Neutrophil (primary cell): ENCODE data around the gene MAN2C1.
"Not testable (repeated sequence)": the region's sequence is repeated elsewhere in the genome, so short reads cannot be mapped to it uniquely, and the experiment has no call there.

Experiments
- H3K27ac ChIP-seq: fragments of 200-600 bp; sonication (generic); 2 replicates; pipeline ENCODE4 v1.5.1; 2016; ENCODE audit warnings: mild to moderate bottlenecking, moderate library complexity
- H3K27me3 ChIP-seq: fragments of 200-600 bp; sonication (generic); 2 replicates; pipeline ENCODE4 v1.6.0; 2016; ENCODE audit warnings: mild to moderate bottlenecking
- H3K36me3 ChIP-seq: fragments of 200-600 bp; sonication (generic); 2 replicates; pipeline ENCODE4 v1.5.1; 2017
- H3K4me1 ChIP-seq, 2 experiments: fragments of 200-600 bp in 1 of 2; sonication (generic) in 1 of 2; 1 replicate in 1 of 2; 2 replicates in 1 of 2; pipeline versions ENCODE4 v1.5.1 to v1.6.1; 2013 to 2016; ENCODE audit warnings: low read depth in 1 of 2, low read length in 1 of 2, mild to moderate bottlenecking in 1 of 2, moderate library complexity in 1 of 2; ENCODE audit not compliant: control insufficient read depth in 1 of 2, insufficient read depth in 1 of 2
- H3K4me3 ChIP-seq, 2 experiments: fragments of 200-600 bp in 1 of 2; sonication (generic) in 1 of 2; 1 replicate in 1 of 2; 2 replicates in 1 of 2; pipeline ENCODE4 v1.5.1; 2013 to 2016; ENCODE audit warnings: low read depth in 1 of 2, low read length in 1 of 2, mild to moderate bottlenecking in 1 of 2, moderate library complexity in 1 of 2
- H3K9me3 ChIP-seq: fragments of 200-600 bp; sonication (generic); 2 replicates; pipeline ENCODE4 v1.5.1; 2016
- CTCF ChIP-seq: fragments of 200-600 bp; sonication (generic); IDR thresholded peaks from 2 replicates; pipeline ENCODE4 v1.5.1; 2016; ENCODE audit warnings: antibody characterized with exemption

MAN2C1 gene

DNA sequence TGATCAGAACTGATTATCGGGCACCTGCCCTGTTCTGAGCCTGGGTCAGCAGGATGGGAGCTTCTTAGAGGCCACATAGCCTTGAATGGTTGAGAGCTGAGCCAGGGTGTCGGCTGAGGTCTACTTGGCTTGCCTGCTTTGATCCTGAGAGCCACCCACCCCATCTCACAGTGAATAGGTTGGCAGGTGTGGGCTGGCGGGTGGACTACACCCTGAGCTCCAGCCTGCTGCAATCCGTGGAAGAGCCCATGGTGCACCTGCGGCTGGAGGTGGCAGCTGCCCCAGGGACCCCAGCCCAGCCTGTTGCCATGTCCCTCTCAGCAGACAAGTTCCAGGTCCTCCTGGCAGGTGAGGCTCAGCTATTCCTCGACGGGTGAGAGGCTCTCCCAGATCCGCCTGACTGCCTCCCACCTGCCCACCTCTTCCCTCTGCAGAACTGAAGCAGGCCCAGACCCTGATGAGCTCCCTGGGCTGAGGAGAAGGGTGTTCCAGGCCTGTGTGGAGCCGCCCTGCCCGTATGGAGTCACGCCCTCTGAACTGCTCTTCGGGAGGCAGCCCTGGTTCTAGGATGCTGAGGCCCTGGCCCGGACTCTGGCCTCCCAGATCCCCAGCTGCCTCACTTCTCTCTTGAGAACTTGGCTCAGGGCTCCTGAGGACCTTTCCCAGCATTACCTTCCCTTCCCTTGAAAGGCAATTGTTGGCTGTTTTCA lies 28.7 kb downstream of the MAN2C1 start:
- no peak overlapping the region for H3K4me3 ChIP-seq
- H3K27ac ChIP-seq: no peak overlapping the region
- H3K36me3 ChIP-seq: peaks cover 12% of the 10 kb centered on the region
- peaks cover 14 to 15% of the 10 kb centered on the region in 2 experiments for H3K4me1 ChIP-seq
- TF ChIP-seq CTCF: no peak
- H3K9me3 ChIP-seq: no peaks in the 10 kb centered on the region
- H3K27me3 ChIP-seq: peaks cover 16% of the 10 kb centered on the region

GRCh38 chr15:75338661-75339240 lies 29.7 kb downstream of the MAN2C1 start:
- Histone ChIP-seq H3K4me1 (peaks cover 14 to 15% of the 10 kb centered on the region in 2 experiments), H3K9me3 (no peaks in the 10 kb centered on the region), H3K36me3 (peaks cover 12% of the 10 kb centered on the region), H3K27me3 (peaks cover 7% of the 10 kb centered on the region), H3K4me3 (no peak overlapping the region), H3K27ac (no peak overlapping the region)
- TF ChIP-seq CTCF: no peak

- TF ChIP-seq CTCF: no peak
- H3K9me3 ChIP-seq: no peaks in the 10 kb centered on the region
- peak within 1 kb of the TSS; percentile 76 to 77 for H3K4me3 ChIP-seq
- H3K36me3 ChIP-seq: peaks cover 12% of the 10 kb centered on the region
- H3K4me1 ChIP-seq: peaks cover 14 to 15% of the 10 kb centered on the region in 2 experiments
- H3K27ac ChIP-seq: peak within 1 kb of the TSS; percentile 60
- no peaks in the 10 kb centered on the region for H3K27me3 ChIP-seq
These were observed 32.6 kb downstream of the MAN2C1 start, which contains the start of gene COMMD4 for GRCh38 chr15:75335705-75336355. Gene COMMD4 (plus strand): TSS chr15:75336063. CDS start chr15:75336090, 27 bp downstream.

DNA sequence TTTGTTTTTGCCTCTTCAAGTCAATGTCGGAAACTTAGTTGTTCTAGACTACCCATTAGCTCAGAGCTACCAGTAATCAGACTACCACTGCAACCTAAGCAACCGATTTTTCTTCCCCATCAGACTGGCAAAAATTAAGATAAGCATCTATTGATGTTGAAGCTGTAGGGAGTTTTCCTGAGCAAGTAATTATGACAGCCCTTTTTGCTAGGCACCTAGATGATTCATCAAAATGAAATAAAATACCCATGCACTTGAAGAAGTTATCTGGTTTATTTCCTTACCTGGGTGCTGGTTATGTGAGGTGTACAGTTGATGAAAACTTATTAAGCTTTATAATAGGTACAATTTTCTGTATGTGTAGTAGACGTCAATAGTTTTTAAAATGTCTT lies 33.1 kb downstream of the MAN2C1 start:
- TF ChIP-seq CTCF: no peak
- Histone ChIP-seq H3K27me3 (no peaks in the 10 kb centered on the region), H3K27ac (no peak overlapping the region), H3K9me3 (no peaks in the 10 kb centered on the region), H3K4me3 (peak overlapping the region; percentile 76 to 77), H3K4me1 (peaks cover 14 to 15% of the 10 kb centered on the region in 2 experiments), H3K36me3 (peaks cover 12% of the 10 kb centered on the region)

- H3K4me1 ChIP-seq: peaks cover 14 to 15% of the 10 kb centered on the region in 2 experiments
- H3K27ac ChIP-seq, H3K36me3 ChIP-seq, H3K9me3 ChIP-seq, H3K4me3 ChIP-seq, H3K27me3 ChIP-seq: not testable (repeated sequence)
These were observed 34.6 kb downstream of the MAN2C1 start for GRCh38 chr15:75333654-75334419.

DNA sequence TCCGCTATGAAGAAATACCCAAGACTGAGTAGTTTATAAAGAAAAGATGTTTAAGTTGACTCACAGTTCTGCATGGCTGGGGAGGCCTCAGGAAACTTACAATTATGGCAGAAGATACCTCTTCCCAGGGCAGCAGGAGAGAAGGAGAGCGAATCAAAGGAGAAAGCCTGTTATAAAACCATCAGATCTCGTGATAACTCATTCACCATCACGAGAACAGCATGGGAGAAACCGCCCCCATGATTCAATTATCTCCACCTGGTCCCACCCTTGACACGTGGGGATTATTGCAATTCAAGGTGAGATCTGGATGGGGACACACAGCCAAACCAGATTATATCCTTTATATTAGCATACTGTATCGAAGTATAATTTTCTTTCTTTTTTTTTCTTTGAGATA lies 36.3 kb downstream of the MAN2C1 start:
- H3K4me3 ChIP-seq, H3K27ac ChIP-seq, H3K36me3 ChIP-seq, H3K9me3 ChIP-seq, H3K27me3 ChIP-seq: not testable (repeated sequence)
- H3K4me1 ChIP-seq: peaks cover 14 to 15% of the 10 kb centered on the region in 2 experiments
